Daoy (cell line): Measurements from ENCODE around the gene ME1. TPM values are rescaled to one million over a fixed set of nuclear protein-coding genes. Genes with fewer than 3 reads are reported as not detected.
"Not testable (repeated sequence)": the region's sequence is repeated elsewhere in the genome, so short reads cannot be mapped to it uniquely, and the experiment has no call there.

ENCODE experiments used
- DNase-seq: peaks from one replicate; pipeline ENCODE4 v3.0.0-alpha.2; 2015; ENCODE audit warnings: low read depth
- total RNA-seq: library from RNA; depleted of rRNA; stranded (reverse); fragments of >200 nt; shearing (Covaris generic); gene quantifications from 2 replicates; pipeline ENCODE4 v1.2.3, GENCODE V29; 2014

ME1 gene
- total RNA-seq, 1 experiment from 2014 or later, result 22.4 TPM

- DNase-seq, result no peak
Measured at GRCh38 chr6:83432636-83433035, 1.8 kb upstream of the ME1 start.

GRCh38 chr6:83431545-83432155, 799 bp upstream of the ME1 start:
- DNase-seq, result no peak

- DNase-seq, result peak; percentile 71
Measured at GRCh38 chr6:83429857-83430610, 817 bp downstream of the ME1 start.

- no peak for DNase-seq
Measured at GRCh38 chr6:83429269-83429668, 1.6 kb downstream of the ME1 start.

GRCh38 chr6:83424392-83425018, 6.3 kb downstream of the ME1 start:
- DNase-seq, result no peak

- peak; percentile 30 for DNase-seq
Measured at GRCh38 chr6:83417880-83418663, 12.8 kb downstream of the ME1 start.

GRCh38 chr6:83413068-83413467, 17.8 kb downstream of the ME1 start:
- no peak for DNase-seq

GRCh38 chr6:83411731-83412130, 19.1 kb downstream of the ME1 start:
- no peak for DNase-seq

- no peak for DNase-seq
Measured at GRCh38 chr6:83403191-83403590, 27.7 kb downstream of the ME1 start.

GRCh38 chr6:83389606-83390005, 41.2 kb downstream of the ME1 start:
- no peak for DNase-seq

GRCh38 chr6:83385473-83385872, 45.4 kb downstream of the ME1 start:
- no peak for DNase-seq

GRCh38 chr6:83384751-83385150, 46.1 kb downstream of the ME1 start:
- DNase-seq, result no peak

GRCh38 chr6:83381949-83382348, 48.9 kb downstream of the ME1 start:
- no peak for DNase-seq

GRCh38 chr6:83378621-83379388, 52.0 kb downstream of the ME1 start:
- peak; percentile 11 for DNase-seq

- DNase-seq, result no peak
Measured at GRCh38 chr6:83371423-83371822, 59.4 kb downstream of the ME1 start.

GRCh38 chr6:83370567-83370966, 60.3 kb downstream of the ME1 start:
- no peak for DNase-seq

- DNase-seq, result no peak
Measured at GRCh38 chr6:83369692-83370091, 61.2 kb downstream of the ME1 start.

- DNase-seq, result no peak
Measured at GRCh38 chr6:83368577-83368976, 62.3 kb downstream of the ME1 start.

GRCh38 chr6:83367104-83367503, 63.7 kb downstream of the ME1 start:
- DNase-seq, result no peak

- no peak for DNase-seq
Measured at GRCh38 chr6:83365931-83366330, 64.9 kb downstream of the ME1 start.

GRCh38 chr6:83362349-83362748, 68.5 kb downstream of the ME1 start:
- DNase-seq, result not testable (repeated sequence)

GRCh38 chr6:83359638-83360037, 71.2 kb downstream of the ME1 start:
- no peak for DNase-seq
